Keratinocyte (primary cell): ENCODE results near the gene TRMT112.

ENCODE experiments used
- CTCF ChIP-seq, 3 experiments: IDR thresholded peaks in 1 of 3; conservative IDR thresholded peaks in 1 of 3; optimal IDR thresholded peaks in 1 of 3; 2 replicates in 2 of 3; 3 replicates in 1 of 3; pipeline versions ENCODE3 to v1.5.1; 2011; ENCODE audit warnings: low read length in 3 of 3, mild to moderate bottlenecking in 3 of 3, moderate library complexity in 2 of 3, control low read depth in 1 of 3, inconsistent platforms in 1 of 3; ENCODE audit not compliant: insufficient read depth in 2 of 3; ENCODE audit errors: extremely low read depth in 1 of 3
- EZH2 ChIP-seq: IDR thresholded peaks from one replicate; pipeline ENCODE4 v1.6.1; 2012; ENCODE audit warnings: inconsistent platforms, mild to moderate bottlenecking, low read length, moderate library complexity

GRCh38 chr11:64353715-64354506 lies 36.6 kb upstream of the TRMT112 start:
- TF ChIP-seq CTCF (optimal IDR thresholded peaks at IDR 0.05 in 1 of 3, IDR thresholded peaks at IDR 0.05 in 1 of 3, conservative IDR thresholded peaks at IDR 0.05 in 1 of 3; ENCODE audit: extremely low read depth in 1 of 3, insufficient read depth in 2 of 3, low read length in 3 of 3): no peak
- TF ChIP-seq EZH2: no peak
